Measurements from ENCODE around the gene PEF1. TPM values are rescaled to one million over a fixed set of nuclear protein-coding genes. Genes with fewer than 3 reads are reported as not detected.

The PEF1 gene
- total RNA-seq, 4 donors from 2014 or later: 29.5 to 53.1 (median 42.7) TPM

DNA sequence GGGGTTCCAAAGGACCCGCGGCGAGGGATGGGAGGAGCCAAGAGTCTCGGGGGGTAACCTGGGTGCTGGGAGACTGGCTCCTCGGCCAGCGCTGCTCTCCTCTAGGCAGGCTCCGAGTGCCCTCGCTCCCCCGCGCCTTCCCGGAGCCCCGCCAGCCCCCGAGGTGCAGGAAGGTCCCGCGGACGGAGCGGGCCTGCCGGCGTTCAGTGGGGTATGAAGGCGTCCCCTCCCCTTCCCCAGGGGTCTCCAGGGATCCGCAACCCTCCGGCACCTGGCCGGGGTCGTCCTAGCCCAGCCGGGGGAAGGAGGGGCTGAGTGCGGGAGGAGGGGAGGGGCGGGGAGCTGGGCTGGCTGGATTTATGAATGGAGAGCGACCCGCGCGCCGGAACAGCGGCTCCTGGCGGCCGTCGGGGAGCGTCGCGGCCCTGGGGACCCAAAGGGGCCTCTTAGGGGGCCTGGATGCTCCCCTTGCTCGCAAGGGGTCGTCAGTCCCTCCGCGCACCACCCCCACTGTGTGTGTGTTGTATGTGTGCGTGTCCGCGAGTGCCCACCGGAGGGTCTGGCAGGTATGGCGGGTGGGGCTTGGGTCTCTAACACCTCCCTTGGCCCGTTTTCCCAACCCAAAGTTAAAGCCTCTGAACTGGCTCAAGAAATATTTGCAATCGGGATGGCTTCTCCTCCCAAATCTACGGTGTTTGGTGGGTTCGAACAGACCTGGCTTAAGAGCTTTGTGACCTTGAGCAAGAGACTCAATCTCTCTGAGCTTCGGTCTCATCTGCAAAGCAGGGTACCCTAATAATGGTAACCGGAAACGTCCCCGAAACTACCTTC lies 26.5 kb downstream of the PEF1 start:
- intact Hi-C loops (cut with DNase I; ENCODE audit: low total_unique reads): loop anchor here (1.0 kb wide), 1 partner anchor 53 kb away; no protein-coding TSS in a partner anchor
- Histone ChIP-seq H3K27ac (peak overlapping the region; percentile 8 to 57 (median 34)), H3K9me3 (no peaks in the 10 kb centered on the region), H3K4me3 (peak overlapping the region; percentile 60 to 76 (median 64)), H3K27me3 (peaks cover 20 to 21% (median 20%) of the 10 kb centered on the region in 3 donors), H3K4me1 (peaks cover 4 to 8% of the 10 kb centered on the region in 2 donors), H3K36me3 (no peaks in the 10 kb centered on the region)
- TF ChIP-seq, protein P1, sequence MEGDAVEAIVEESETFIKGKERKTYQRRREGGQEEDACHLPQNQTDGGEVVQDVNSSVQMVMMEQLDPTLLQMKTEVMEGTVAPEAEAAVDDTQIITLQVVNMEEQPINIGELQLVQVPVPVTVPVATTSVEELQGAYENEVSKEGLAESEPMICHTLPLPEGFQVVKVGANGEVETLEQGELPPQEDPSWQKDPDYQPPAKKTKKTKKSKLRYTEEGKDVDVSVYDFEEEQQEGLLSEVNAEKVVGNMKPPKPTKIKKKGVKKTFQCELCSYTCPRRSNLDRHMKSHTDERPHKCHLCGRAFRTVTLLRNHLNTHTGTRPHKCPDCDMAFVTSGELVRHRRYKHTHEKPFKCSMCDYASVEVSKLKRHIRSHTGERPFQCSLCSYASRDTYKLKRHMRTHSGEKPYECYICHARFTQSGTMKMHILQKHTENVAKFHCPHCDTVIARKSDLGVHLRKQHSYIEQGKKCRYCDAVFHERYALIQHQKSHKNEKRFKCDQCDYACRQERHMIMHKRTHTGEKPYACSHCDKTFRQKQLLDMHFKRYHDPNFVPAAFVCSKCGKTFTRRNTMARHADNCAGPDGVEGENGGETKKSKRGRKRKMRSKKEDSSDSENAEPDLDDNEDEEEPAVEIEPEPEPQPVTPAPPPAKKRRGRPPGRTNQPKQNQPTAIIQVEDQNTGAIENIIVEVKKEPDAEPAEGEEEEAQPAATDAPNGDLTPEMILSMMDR (IDR thresholded peaks at IDR 0.05 in 4 of 5, conservative IDR thresholded peaks at IDR 0.05 in 1 of 5): peak; percentile 53 to 88 (median 81)
- TF ChIP-seq POLR2A (IDR thresholded peaks at IDR 0.05): no peak
- ATAC-seq (peak; percentile 39 to 51), DNase-seq (no peak)
- in situ Hi-C loops (cut with MboI; ENCODE audit: low sequenced_read_pairs in 4 of 4): no loop called here

DNA sequence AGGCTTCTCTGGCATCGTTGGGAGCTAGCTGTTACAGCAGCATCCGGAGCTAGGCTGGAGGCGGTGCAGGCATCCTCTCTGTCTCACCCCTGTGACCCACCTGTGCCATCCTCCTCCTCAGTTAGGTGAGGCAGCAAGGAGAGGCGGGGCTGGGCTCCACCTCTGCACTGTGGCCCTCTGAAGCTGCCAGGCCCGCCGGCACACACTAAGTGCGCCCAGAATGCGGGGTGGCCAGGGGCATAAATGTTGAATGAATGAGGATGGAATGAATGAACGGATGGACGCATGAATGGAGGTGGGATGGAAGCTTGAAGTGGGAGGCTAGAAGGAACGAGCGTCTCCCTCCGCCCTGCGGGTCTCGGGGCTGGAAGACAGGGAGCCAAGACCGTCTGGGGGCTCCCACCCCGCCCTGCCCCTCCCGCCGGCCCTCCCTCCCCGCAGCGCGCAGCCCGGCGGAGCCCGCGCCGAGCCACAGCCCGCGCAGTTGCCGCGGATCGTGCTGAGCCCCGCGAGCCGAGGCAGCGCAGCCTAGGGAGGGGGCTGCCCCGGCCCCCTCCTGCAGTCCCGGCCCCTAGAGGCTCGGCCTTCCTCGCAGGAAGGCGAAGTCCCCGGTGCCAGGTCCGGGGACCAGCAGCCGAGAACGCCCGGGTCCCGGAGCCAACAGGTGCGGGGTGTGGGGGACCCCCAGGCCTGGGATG lies 27.3 kb downstream of the PEF1 start, which contains the start of gene HCRTR1:
Gene HCRTR1, plus strand, starts transcription at position 472 of the 698 bp plus-strand sequence. CDS start 1,504 bp downstream, outside the sequence.
- no peak for ATAC-seq
- Histone ChIP-seq H3K4me1 (peaks cover 4 to 7% of the 10 kb centered on the region in 2 donors), H3K27me3 (peaks cover 20 to 21% (median 20%) of the 10 kb centered on the region in 3 donors), H3K36me3 (no peaks in the 10 kb centered on the region), H3K27ac (peak within 1 kb of the TSS; percentile 8 to 57 (median 34)), H3K4me3 (peak within 1 kb of the TSS; percentile 60 to 76 (median 64)), H3K9me3 (no peaks in the 10 kb centered on the region)
- in situ Hi-C loops (cut with MboI; ENCODE audit: low sequenced_read_pairs in 4 of 4): no loop called here
- no peak for DNase-seq
- TF ChIP-seq POLR2A (IDR thresholded peaks at IDR 0.05): no peak
- TF ChIP-seq, protein P1 (IDR thresholded peaks at IDR 0.05 in 4 of 5, conservative IDR thresholded peaks at IDR 0.05 in 1 of 5): no peak
- intact Hi-C loops (cut with DNase I; ENCODE audit: low total_unique reads): no loop called here

- H3K4me1 ChIP-seq: peaks cover 0 to 4% of the 10 kb centered on the region in 2 donors
- no peaks in the 10 kb centered on the region for H3K9me3 ChIP-seq
- intact Hi-C loops (cut with DNase I; ENCODE audit: low total_unique reads): no loop called here
- peaks cover 20 to 21% (median 20%) of the 10 kb centered on the region in 3 donors for H3K27me3 ChIP-seq
- H3K36me3 ChIP-seq: no peaks in the 10 kb centered on the region
- in situ Hi-C loops (cut with MboI; ENCODE audit: low sequenced_read_pairs in 4 of 4): no loop called here
- H3K4me3 ChIP-seq: no peak overlapping the region
- no peak overlapping the region for H3K27ac ChIP-seq
- DNase-seq: no peak
- no peak for ATAC-seq
- TF ChIP-seq POLR2A (IDR thresholded peaks at IDR 0.05): no peak
- TF ChIP-seq, protein P1 (IDR thresholded peaks at IDR 0.05 in 4 of 5, conservative IDR thresholded peaks at IDR 0.05 in 1 of 5): no peak
Measured at GRCh38 chr1:31615939-31616338, 28.7 kb downstream of the PEF1 start.

- in situ Hi-C loops (cut with MboI; ENCODE audit: low sequenced_read_pairs in 4 of 4) (no loop called here), intact Hi-C loops (cut with DNase I; ENCODE audit: low total_unique reads) (no loop called here)
- DNase-seq (no peak), ATAC-seq (no peak)
- H3K27ac ChIP-seq: no peak overlapping the region
- TF ChIP-seq, protein P1 (IDR thresholded peaks at IDR 0.05 in 4 of 5, conservative IDR thresholded peaks at IDR 0.05 in 1 of 5): no peak
- no peak for TF ChIP-seq POLR2A (IDR thresholded peaks at IDR 0.05)
- no peaks in the 10 kb centered on the region for H3K36me3 ChIP-seq
- no peaks in the 10 kb centered on the region for H3K9me3 ChIP-seq
- peaks cover 0 to 4% of the 10 kb centered on the region in 2 donors for H3K4me1 ChIP-seq
- peaks cover 20 to 21% (median 20%) of the 10 kb centered on the region in 3 donors for H3K27me3 ChIP-seq
- no peak overlapping the region for H3K4me3 ChIP-seq
Measured at GRCh38 chr1:31615414-31615813, 29.3 kb downstream of the PEF1 start.
